ENCODE measurements around the gene LUC7L2. TPM values are rescaled to one million over a fixed set of nuclear protein-coding genes. Genes with fewer than 3 reads are reported as not detected.
A peak's percentile ranks its signal among the peaks of the same experiment; 100 is the strongest.

Gene LUC7L2
- total and polyA plus RNA-seq, 9 of the 15 experiments (the other 6 are each of a cell fraction or from before 2014, with no cell fraction given) = 56.1 to 207 (median 141) TPM

GRCh38 chr7:139427029-139427420, 67.3 kb downstream of the LUC7L2 start:
- Histone ChIP-seq H3K4me3 (no peak overlapping the region), H3K27ac (ENCODE audit: extremely low read depth, low read depth, low read length) (no peak overlapping the region), H3K9me3 (replicated peaks; ENCODE audit: control insufficient read depth, insufficient read depth, low read depth, low read length) (no peaks in the 10 kb centered on the region), H3K79me2 (ENCODE audit: control insufficient read depth, insufficient read depth, low read length) (no peaks in the 10 kb centered on the region), H3K4me2 (ENCODE audit: insufficient read depth, low read length) (no peak overlapping the region), H3K9ac (ENCODE audit: insufficient read depth in 1 of 2, low read depth in 2 of 2, low read length in 2 of 2) (no peak overlapping the region), H2AFZ (ENCODE audit: low read depth, low read length) (no peak overlapping the region), H3K9me1 (ENCODE audit: control insufficient read depth, insufficient read depth, low read length) (no peaks in the 10 kb centered on the region), H4K20me1 (replicated peaks; ENCODE audit: control insufficient read depth, insufficient read depth, low read length) (no peaks in the 10 kb centered on the region), H3K4me1 (replicated peaks in 1 of 2; ENCODE audit: control insufficient read depth in 2 of 2, insufficient read depth in 2 of 2, low read length in 2 of 2) (no peaks in the 10 kb centered on the region; a peak in 1 of 5 replicates), H3K27me3 (ENCODE audit: control insufficient read depth in 2 of 2, insufficient read depth in 2 of 2, low read length in 2 of 2) (no peaks in the 10 kb centered on the region), H3K36me3 (ENCODE audit: control insufficient read depth, insufficient read depth, low read length) (peaks cover 53% of the 10 kb centered on the region)
- FAIRE-seq (no peak), ATAC-seq (peak; percentile 20), DNase-seq (ENCODE audit: extremely low read depth in 1 of 4, low spot score in 3 of 4) (no peak)
- intact Hi-C loops (cut with micrococcal nuclease) (loop anchor here (5.0 kb wide), 1 partner anchor 85 kb away; the partner anchor contains the start of gene FMC1), in situ Hi-C loops (cut with MboI) (no loop called here)
- TF ChIP-seq RBM22 (IDR thresholded peaks at IDR 0.05; ENCODE audit: low read depth, low read length, poor library complexity, severe bottlenecking) = peak; percentile 29
- 0 out of 2 replicates have a peak, but pooled peaks have one; percentile 51 for TF ChIP-seq ZBTB9 (CRISPR knock-in tag; IDR thresholded peaks at IDR 0.05)
- no peak for TF ChIP-seq NCOA4 (IDR thresholded peaks at IDR 0.05; ENCODE audit: partially characterized antibody)
- TF ChIP-seq THRB (CRISPR knock-in tag; conservative IDR thresholded peaks at IDR 0.05) = 0 out of 2 replicates have a peak, but pooled peaks have one; percentile 61
- TF ChIP-seq ZFX (CRISPR knock-in tag; IDR thresholded peaks at IDR 0.05) = no peak
- TF ChIP-seq ZNF764 (CRISPR knock-in tag; IDR thresholded peaks at IDR 0.05; ENCODE audit: low read depth) = 0 out of 2 replicates have a peak, but pooled peaks have one; percentile 38
- TF ChIP-seq PKNOX1 (IDR thresholded peaks at IDR 0.05) = peak; percentile 65; the same call in 1 of the 2 replicates
- ChIA-PET POLR2A (interaction anchor here (0.6 to 1.7 kb wide), 9 partner anchors 9 to 719 kb away, joined by 3 to 5 read pairs (median 3); partner anchors contain the start of gene LUC7L2), CTCF (ENCODE audit: low intra/inter-chr PET ratio) (no interaction called here)
- BruUV-seq (replicated peaks) = no TSS peak
- WGBS (ENCODE audit: insufficient coverage, low coverage, missing lambda C conversion rate) = 100% methylated on average over 1 of the region's 1 CpG
